Measurements from ENCODE around the gene ZNF837. TPM values are rescaled to one million over a fixed set of nuclear protein-coding genes. Genes with fewer than 3 reads are reported as not detected.

The ZNF837 gene
- total RNA-seq, 1 experiment from 2014 or later: 0.47 TPM

DNA sequence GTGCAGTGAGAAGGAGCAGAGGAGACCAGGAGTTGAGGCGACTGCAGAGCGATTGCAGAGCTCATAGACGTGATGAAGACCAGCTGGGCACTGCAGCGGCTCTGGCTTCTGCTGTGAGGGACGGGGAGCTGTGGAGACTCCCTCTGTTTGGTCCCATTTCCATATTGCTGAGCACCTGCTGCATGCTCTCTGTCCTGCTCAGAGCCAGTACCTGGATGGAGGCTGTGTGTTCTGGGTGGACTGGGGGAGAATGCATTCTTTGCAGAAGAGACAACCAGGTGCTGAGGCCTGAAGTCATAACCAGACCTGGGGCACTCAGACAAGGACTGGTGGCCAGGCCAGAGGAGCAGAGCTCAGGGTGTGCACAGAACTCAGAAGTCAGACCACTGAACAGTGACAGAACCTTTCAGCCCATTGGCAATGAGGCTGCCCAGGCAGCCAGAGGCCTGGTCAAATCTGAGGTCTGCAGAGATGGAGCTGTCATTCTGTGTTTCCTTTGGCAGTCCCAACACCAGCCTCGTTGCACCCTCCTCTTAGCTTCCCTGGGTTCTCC is 26.3 kb downstream of the ZNF837 start:
- Mint-ChIP-seq H3K27ac (ENCODE audit: unreplicated experiment) (no peak overlapping the region), H3K4me3 (ENCODE audit: low read depth, unreplicated experiment) (no peak overlapping the region), H3K36me3 (ENCODE audit: insufficient read depth, unreplicated experiment) (no peaks in the 10 kb centered on the region), H3K9me3 (ENCODE audit: low read depth, unreplicated experiment) (no peaks in the 10 kb centered on the region), H3K4me1 (ENCODE audit: low read depth, unreplicated experiment) (peaks cover 5% of the 10 kb centered on the region), H3K27me3 (ENCODE audit: unreplicated experiment) (peaks cover 35% of the 10 kb centered on the region)
- intact Hi-C loops (cut with micrococcal nuclease; ENCODE audit: unreplicated experiment): no loop called here
- CTCF ChIA-PET: no interaction called here
- no peak for DNase-seq
- TF ChIP-seq, protein P1, sequence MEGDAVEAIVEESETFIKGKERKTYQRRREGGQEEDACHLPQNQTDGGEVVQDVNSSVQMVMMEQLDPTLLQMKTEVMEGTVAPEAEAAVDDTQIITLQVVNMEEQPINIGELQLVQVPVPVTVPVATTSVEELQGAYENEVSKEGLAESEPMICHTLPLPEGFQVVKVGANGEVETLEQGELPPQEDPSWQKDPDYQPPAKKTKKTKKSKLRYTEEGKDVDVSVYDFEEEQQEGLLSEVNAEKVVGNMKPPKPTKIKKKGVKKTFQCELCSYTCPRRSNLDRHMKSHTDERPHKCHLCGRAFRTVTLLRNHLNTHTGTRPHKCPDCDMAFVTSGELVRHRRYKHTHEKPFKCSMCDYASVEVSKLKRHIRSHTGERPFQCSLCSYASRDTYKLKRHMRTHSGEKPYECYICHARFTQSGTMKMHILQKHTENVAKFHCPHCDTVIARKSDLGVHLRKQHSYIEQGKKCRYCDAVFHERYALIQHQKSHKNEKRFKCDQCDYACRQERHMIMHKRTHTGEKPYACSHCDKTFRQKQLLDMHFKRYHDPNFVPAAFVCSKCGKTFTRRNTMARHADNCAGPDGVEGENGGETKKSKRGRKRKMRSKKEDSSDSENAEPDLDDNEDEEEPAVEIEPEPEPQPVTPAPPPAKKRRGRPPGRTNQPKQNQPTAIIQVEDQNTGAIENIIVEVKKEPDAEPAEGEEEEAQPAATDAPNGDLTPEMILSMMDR (IDR thresholded peaks at IDR 0.05; ENCODE audit: unreplicated experiment): no peak
- no TSS peak for BruUV-seq (replicated peaks)

DNA sequence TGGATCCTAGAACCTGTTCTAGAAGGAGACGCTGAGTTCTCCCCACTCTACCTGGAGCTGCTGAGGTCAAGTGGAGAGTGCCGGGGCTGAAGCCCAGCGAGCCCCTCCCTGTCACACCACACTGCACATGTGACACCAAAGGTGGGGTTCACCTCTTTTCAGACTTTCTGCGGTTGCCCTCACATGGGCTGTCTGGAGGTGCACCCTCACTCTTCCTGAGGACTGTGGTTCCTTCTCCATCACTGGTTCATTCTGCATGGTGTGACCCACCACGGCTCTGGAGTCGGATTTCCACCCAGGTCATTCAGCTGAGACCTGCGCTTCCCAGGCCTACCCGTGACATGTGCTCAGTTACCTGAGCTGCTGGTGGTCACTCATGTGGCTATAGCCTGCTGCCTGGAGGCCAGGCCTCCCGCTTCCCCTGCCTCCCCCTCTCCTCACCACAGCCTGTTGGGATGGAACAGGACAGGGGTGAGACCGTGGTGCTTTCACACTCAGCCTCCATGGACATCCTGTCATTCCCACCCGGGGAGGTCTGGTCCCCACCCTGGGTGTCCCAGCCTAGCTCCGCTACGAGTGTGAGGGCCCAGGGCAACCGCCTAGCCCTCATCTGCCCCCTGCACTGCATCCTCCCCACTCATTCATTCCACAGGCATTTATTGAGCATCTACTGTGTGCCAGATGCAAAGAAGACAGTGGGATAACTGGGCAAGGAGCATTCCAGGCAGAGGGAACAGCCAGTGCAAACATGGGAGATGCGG is 26.9 kb downstream of the ZNF837 start:
- CTCF ChIA-PET: no interaction called here
- Mint-ChIP-seq H3K4me3 (ENCODE audit: low read depth, unreplicated experiment) (no peak overlapping the region), H3K9me3 (ENCODE audit: low read depth, unreplicated experiment) (no peaks in the 10 kb centered on the region), H3K27me3 (ENCODE audit: unreplicated experiment) (peaks cover 42% of the 10 kb centered on the region), H3K27ac (ENCODE audit: unreplicated experiment) (no peak overlapping the region), H3K36me3 (ENCODE audit: insufficient read depth, unreplicated experiment) (no peaks in the 10 kb centered on the region), H3K4me1 (ENCODE audit: low read depth, unreplicated experiment) (peaks cover 10% of the 10 kb centered on the region)
- intact Hi-C loops (cut with micrococcal nuclease; ENCODE audit: unreplicated experiment): no loop called here
- DNase-seq: no peak
- TF ChIP-seq, protein P1 (IDR thresholded peaks at IDR 0.05; ENCODE audit: unreplicated experiment): no peak
- no TSS peak for BruUV-seq (replicated peaks)

DNA sequence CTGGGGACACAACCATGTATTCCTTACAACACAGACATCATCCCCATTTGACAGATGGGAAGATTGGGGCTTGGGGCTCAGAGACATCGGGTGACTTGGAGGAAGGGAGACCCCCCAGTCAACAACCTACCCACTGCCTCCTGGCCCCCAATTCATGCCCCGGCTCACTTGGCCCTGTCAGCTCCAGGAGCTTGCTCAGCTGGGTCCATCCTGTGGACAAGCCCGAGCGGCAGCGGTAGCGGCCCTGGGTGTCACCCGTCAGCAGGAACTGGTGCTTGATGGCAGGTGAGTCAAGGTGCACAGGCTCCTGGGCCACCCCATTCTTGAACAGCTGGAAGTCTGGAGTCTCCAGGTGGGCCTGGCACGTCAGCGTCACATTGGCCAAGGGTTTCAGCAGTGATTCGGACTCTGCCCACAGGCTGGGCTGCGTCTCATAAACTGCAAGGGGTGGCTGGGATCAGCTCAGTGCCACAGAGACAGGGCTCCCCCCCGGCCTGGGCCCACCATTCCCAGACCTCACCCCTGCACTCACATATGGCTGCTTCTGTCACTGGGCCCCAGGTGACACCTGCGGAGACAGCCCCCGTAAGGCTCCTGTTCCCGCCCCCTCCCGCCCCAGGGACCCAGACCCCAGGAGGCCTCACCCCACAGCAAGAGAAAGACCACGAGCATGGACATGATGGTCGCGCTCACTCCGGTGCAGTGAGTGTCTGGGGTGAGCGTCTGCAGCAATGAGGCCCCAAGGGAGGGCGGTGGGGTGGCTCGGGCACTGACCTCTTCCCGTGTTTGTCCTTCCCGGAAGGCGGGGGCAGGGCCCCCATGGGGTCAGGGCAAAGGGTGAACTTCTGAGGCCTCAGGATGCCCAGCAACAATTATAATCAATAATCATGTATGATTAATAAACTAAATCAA is 27.8 kb downstream of the ZNF837 start, which contains the start of gene A1BG:
TSS of gene A1BG (minus strand) at position 733 of the 912 bp plus-strand sequence. CDS start at position 678, 55 bp downstream.
- Mint-ChIP-seq H3K9me3 (ENCODE audit: low read depth, unreplicated experiment) (no peaks in the 10 kb centered on the region), H3K36me3 (ENCODE audit: insufficient read depth, unreplicated experiment) (no peaks in the 10 kb centered on the region)
- intact Hi-C loops (cut with micrococcal nuclease; ENCODE audit: unreplicated experiment): no loop called here

More for the DNA sequence above, 27.8 kb downstream of the ZNF837 start, which contains the start of gene A1BG:
- Mint-ChIP-seq H3K4me1 (ENCODE audit: low read depth, unreplicated experiment) (peaks cover 10% of the 10 kb centered on the region), H3K27ac (ENCODE audit: unreplicated experiment) (no peak within 1 kb of the TSS), H3K4me3 (ENCODE audit: low read depth, unreplicated experiment) (no peak within 1 kb of the TSS), H3K27me3 (ENCODE audit: unreplicated experiment) (peaks cover 50% of the 10 kb centered on the region)
- CTCF ChIA-PET: no interaction called here
- TF ChIP-seq, protein P1 (IDR thresholded peaks at IDR 0.05; ENCODE audit: unreplicated experiment): no peak
- no TSS peak for BruUV-seq (replicated peaks)
- no peak for DNase-seq
